K562 (cell line): ENCODE measurements around the gene SLC35A2. TPM values are rescaled to one million over a fixed set of nuclear protein-coding genes. Genes with fewer than 3 reads are reported as not detected.

Experiments
- GTF3C2 ChIP-seq: IDR thresholded peaks from 3 replicates; pipeline ENCODE4 v1.6.1; 2011; ENCODE audit warnings: borderline replicate concordance, mild to moderate bottlenecking, moderate library complexity; ENCODE audit not compliant: insufficient read length; ENCODE audit errors: extremely low read depth
- MAFK ChIP-seq: IDR thresholded peaks from 2 replicates; pipeline ENCODE4 v1.6.1; 2011; ENCODE audit warnings: low read length, improper control_type of control experiment
- MYNN ChIP-seq, 2 experiments: sonication (generic); formaldehyde crosslinking in 1 of 2; IDR thresholded peaks; 2 replicates each; pipeline versions ENCODE4 v1.5.0 to v1.6.1; 2016 to 2020; ENCODE audit warnings: antibody characterized with exemption in 1 of 2, missing genetic modification reagents in 1 of 2
- NR2C2 ChIP-seq, 2 experiments: fragments of 200-800 bp in 1 of 2; sonication (Bioruptor generic) in 1 of 2; sonication (generic) in 1 of 2; formaldehyde crosslinking in 1 of 2; IDR thresholded peaks; 2 replicates each; pipeline versions ENCODE4 v1.6.1 to v1.8.0; 2016 to 2022; ENCODE audit warnings: mild to moderate bottlenecking in 1 of 2, missing compliant biosample characterization in 1 of 2, missing genetic modification characterization in 1 of 2, missing genetic modification reagents in 1 of 2
- RUNX1 ChIP-seq: sonication (generic); IDR thresholded peaks from 2 replicates; pipeline ENCODE4 v1.6.1; 2016; ENCODE audit warnings: antibody characterized with exemption, low read depth
- SMAD3 ChIP-seq: fragments of 450-650 bp; formaldehyde crosslinking; conservative IDR thresholded peaks from 2 replicates; pipeline ENCODE4 v1.4.0; 2020; ENCODE audit warnings: mild to moderate bottlenecking
- ZNF707 ChIP-seq: fragments of 250-450 bp; sonication (Bioruptor Pico); conservative IDR thresholded peaks from 2 replicates; pipeline ENCODE4 v1.8.0; 2022; ENCODE audit warnings: inconsistent platforms, mild to moderate bottlenecking, moderate library complexity
- polyA plus RNA-seq, 8 experiments: library from polyadenylated mRNA; depleted of rRNA in 4 of 8; stranded (reverse) in 5 of 8; unstranded in 3 of 8; fragments of >200 nt; fragmentation: Nextera tagmentation in 2 of 8; fragmentation: Illumina TruSeq in 1 of 8; extraction: Ambion mirVana in 2 of 8; extraction: Trizol in 1 of 8; gene quantifications; 2 replicates each; pipeline versions ENCODE4 v1.2.1 to v1.2.3, GENCODE V29; 2011 to 2014; ENCODE audit warnings: inconsistent platforms in 1 of 8, missing spikeins in 1 of 8
- total RNA-seq, 7 experiments: library from RNA; depleted of rRNA in 6 of 7; stranded (reverse); fragments of >200 nt in 6 of 7; fragmentation: Illumina TruSeq in 2 of 7; extraction: Trizol in 2 of 7; gene quantifications; 2 replicates each; pipeline versions ENCODE4 v1.2.1 to v1.2.3, GENCODE V29; 2011 to 2021; ENCODE audit warnings: low replicate concordance in 1 of 7
- TF ChIP-seq, protein P1 (sequence below): fragments of 450-650 bp; IDR thresholded peaks from 2 replicates; pipeline ENCODE4 v1.6.1; 2017; ENCODE audit warnings: antibody characterized with exemption, mild to moderate bottlenecking
- TF ChIP-seq, protein P2 (sequence below): fragments of 450-650 bp; conservative IDR thresholded peaks from 2 replicates; pipeline ENCODE4 v1.6.1; 2016; ENCODE audit warnings: missing genetic modification characterization, low read depth, mild to moderate bottlenecking, missing compliant biosample characterization, moderate library complexity

Gene SLC35A2
- total and polyA plus RNA-seq, 9 of the 15 experiments (the other 6 are each of a cell fraction or from before 2014, with no cell fraction given), result 3.3 to 38.9 (median 20.0) TPM

DNA sequence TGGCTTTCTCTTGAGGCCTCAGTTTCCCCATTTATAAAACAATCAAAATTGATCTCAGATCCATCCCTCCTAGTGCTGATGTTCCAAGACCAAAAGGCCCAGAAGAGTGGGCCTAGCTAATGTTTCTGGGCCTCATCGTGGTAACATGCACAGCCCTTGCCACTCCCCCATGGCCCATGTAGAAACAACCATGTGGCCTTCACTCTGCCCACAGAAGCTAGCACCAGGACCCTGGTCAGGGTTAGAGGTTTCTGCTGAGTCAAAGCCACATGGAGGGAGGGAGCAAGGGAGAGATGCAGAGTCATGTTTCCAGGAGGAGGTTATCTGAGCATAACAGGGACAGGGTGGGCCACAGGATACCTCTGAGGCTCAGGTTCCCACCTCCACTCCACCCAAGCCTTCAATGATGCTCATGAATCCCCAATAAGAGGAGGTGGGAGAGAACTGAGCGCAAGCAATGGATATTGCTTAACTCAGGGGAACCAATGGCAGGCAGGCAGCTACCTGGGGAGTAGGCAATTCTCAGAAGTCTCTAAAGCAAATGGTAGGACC, 29.0 kb upstream of the SLC35A2 start (continued):
- no peak for TF ChIP-seq GTF3C2
- TF ChIP-seq RUNX1, result 0 out of 2 replicates have a peak, but pooled peaks have one; percentile 41
- no peak for TF ChIP-seq NR2C2 (CRISPR knock-in tag; IDR thresholded peaks at IDR 0.05)
- TF ChIP-seq NR2C2 (tag; IDR thresholded peaks at IDR 0.05), result peak; percentile 58
- TF ChIP-seq, protein P1, sequence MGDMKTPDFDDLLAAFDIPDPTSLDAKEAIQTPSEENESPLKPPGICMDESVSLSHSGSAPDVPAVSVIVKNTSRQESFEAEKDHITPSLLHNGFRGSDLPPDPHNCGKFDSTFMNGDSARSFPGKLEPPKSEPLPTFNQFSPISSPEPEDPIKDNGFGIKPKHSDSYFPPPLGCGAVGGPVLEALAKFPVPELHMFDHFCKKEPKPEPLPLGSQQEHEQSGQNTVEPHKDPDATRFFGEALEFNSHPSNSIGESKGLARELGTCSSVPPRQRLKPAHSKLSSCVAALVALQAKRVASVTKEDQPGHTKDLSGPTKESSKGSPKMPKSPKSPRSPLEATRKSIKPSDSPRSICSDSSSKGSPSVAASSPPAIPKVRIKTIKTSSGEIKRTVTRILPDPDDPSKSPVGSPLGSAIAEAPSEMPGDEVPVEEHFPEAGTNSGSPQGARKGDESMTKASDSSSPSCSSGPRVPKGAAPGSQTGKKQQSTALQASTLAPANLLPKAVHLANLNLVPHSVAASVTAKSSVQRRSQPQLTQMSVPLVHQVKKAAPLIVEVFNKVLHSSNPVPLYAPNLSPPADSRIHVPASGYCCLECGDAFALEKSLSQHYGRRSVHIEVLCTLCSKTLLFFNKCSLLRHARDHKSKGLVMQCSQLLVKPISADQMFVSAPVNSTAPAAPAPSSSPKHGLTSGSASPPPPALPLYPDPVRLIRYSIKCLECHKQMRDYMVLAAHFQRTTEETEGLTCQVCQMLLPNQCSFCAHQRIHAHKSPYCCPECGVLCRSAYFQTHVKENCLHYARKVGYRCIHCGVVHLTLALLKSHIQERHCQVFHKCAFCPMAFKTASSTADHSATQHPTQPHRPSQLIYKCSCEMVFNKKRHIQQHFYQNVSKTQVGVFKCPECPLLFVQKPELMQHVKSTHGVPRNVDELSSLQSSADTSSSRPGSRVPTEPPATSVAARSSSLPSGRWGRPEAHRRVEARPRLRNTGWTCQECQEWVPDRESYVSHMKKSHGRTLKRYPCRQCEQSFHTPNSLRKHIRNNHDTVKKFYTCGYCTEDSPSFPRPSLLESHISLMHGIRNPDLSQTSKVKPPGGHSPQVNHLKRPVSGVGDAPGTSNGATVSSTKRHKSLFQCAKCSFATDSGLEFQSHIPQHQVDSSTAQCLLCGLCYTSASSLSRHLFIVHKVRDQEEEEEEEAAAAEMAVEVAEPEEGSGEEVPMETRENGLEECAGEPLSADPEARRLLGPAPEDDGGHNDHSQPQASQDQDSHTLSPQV, result peak; percentile 99
- TF ChIP-seq MAFK, result peak; percentile 95
- TF ChIP-seq, protein P2, sequence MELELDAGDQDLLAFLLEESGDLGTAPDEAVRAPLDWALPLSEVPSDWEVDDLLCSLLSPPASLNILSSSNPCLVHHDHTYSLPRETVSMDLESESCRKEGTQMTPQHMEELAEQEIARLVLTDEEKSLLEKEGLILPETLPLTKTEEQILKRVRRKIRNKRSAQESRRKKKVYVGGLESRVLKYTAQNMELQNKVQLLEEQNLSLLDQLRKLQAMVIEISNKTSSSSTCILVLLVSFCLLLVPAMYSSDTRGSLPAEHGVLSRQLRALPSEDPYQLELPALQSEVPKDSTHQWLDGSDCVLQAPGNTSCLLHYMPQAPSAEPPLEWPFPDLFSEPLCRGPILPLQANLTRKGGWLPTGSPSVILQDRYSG (tag), result peak; percentile 82
- TF ChIP-seq ZNF707 (CRISPR knock-in tag), result no peak
- TF ChIP-seq SMAD3 (CRISPR knock-in tag), result 0 out of 2 replicates have a peak, but pooled peaks have one; percentile 47
- peak; percentile 63; the same call in 1 of the 2 replicates for TF ChIP-seq MYNN (IDR thresholded peaks at IDR 0.05)
- no peak for TF ChIP-seq MYNN (CRISPR knock-in tag; IDR thresholded peaks at IDR 0.05)
